ENCODE measurements around the gene TTC7B.

GRCh38 chr14:90839889-90840266, 23.6 kb upstream of the TTC7B start:
- TF ChIP-seq POLR2A (IDR thresholded peaks at IDR 0.05) = no peak
- TF ChIP-seq, protein P1, sequence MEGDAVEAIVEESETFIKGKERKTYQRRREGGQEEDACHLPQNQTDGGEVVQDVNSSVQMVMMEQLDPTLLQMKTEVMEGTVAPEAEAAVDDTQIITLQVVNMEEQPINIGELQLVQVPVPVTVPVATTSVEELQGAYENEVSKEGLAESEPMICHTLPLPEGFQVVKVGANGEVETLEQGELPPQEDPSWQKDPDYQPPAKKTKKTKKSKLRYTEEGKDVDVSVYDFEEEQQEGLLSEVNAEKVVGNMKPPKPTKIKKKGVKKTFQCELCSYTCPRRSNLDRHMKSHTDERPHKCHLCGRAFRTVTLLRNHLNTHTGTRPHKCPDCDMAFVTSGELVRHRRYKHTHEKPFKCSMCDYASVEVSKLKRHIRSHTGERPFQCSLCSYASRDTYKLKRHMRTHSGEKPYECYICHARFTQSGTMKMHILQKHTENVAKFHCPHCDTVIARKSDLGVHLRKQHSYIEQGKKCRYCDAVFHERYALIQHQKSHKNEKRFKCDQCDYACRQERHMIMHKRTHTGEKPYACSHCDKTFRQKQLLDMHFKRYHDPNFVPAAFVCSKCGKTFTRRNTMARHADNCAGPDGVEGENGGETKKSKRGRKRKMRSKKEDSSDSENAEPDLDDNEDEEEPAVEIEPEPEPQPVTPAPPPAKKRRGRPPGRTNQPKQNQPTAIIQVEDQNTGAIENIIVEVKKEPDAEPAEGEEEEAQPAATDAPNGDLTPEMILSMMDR (IDR thresholded peaks at IDR 0.05) = no peak
- no peak for TF ChIP-seq POLR2AphosphoS5 (IDR thresholded peaks at IDR 0.05)

Data from prostate gland (tissue), 2 donors.